Measurements from ENCODE around the gene PCK1.
A peak's percentile ranks its signal among the peaks of the same experiment; 100 is the strongest.
"Not testable (repeated sequence)": the region's sequence is repeated elsewhere in the genome, so short reads cannot be mapped to it uniquely, and the experiment has no call there.

Gene PCK1

DNA sequence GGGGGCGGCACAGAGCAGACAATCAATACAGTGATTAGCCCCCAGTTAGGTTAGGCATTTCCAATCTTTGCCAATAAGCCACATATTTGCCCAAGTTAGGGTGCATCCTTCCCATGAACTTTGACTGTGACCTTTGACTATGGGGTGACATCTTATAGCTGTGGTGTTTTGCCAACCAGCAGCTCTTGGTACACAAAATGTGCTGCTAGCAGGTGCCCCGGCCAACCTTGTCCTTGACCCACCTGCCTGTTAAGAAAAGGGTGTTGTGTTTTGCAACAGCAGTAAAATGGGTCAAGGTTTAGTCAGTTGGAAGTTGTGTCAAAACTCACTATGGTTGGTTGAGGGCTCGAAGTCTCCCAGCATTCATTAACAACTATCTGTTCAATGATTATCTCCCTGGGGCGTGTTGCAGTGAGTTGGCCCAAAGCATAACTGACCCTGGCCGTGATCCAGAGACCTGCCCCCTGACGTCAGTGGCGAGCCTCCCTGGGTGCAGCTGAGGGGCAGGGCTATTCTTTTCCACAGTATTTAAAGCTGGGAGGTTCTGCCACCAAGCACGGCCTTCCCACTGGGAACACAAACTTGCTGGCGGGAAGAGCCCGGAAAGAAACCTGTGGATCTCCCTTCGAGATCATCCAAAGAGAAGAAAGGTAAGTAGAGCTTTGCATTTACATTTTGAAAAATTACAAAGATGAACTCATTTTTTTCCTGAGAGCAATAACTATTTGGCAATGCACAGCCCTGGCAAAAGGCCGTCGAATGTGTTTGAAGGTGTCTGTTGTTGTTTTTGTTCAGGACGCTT lies at the start of gene PCK1:
PCK1 (plus strand) TSS at position 557 of the 802 bp plus-strand sequence. CDS start 302 bp downstream, outside the sequence.
- H3K27me3 Mint-ChIP-seq, result peaks cover 15% of the 10 kb centered on the region
- no peaks in the 10 kb centered on the region for H3K36me3 Mint-ChIP-seq (ENCODE audit: low read depth)
- no peak for DNase-seq
- no peaks in the 10 kb centered on the region for H3K4me1 Mint-ChIP-seq
- no peak within 1 kb of the TSS for H3K4me3 Mint-ChIP-seq
- no peak within 1 kb of the TSS for H3K27ac Mint-ChIP-seq
- no peak for ATAC-seq
- H3K9me3 Mint-ChIP-seq, result no peaks in the 10 kb centered on the region

- peaks cover 15% of the 10 kb centered on the region for H3K27me3 Mint-ChIP-seq
- not testable (repeated sequence) for H3K4me1 Mint-ChIP-seq; ATAC-seq; H3K27ac Mint-ChIP-seq; H3K4me3 Mint-ChIP-seq; H3K36me3 Mint-ChIP-seq (ENCODE audit: low read depth); DNase-seq; H3K9me3 Mint-ChIP-seq
These were observed 49.2 kb upstream of the PCK1 start for GRCh38 chr20:57511709-57512108.

GRCh38 chr20:57512432-57512831 lies 48.5 kb upstream of the PCK1 start:
- no peak for DNase-seq
- no peaks in the 10 kb centered on the region for H3K36me3 Mint-ChIP-seq (ENCODE audit: low read depth)
- H3K27me3 Mint-ChIP-seq, result peaks cover 15% of the 10 kb centered on the region
- no peak overlapping the region for H3K27ac Mint-ChIP-seq
- no peak overlapping the region for H3K4me3 Mint-ChIP-seq
- no peaks in the 10 kb centered on the region for H3K9me3 Mint-ChIP-seq
- no peaks in the 10 kb centered on the region for H3K4me1 Mint-ChIP-seq
- ATAC-seq, result no peak

DNA sequence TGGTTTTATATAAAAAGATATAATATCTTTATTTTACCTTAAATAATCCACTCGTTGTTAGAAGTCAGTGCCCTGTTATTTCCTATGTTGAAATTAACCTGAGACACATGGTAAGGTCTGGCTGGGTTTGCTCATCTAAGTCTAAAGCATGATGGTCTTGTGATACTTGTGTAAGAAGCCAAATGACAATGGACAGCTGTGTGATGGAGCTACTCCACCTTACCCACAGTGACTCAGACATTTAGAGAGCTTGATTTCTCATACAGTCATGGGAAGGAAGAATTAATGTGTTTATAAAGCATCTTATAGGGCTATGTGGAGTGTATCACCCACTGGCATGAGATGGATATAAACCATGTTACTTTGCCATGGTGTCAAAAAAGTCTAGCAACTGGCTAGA lies 47.7 kb upstream of the PCK1 start:
- H3K4me3 Mint-ChIP-seq, result no peak overlapping the region
- H3K27ac Mint-ChIP-seq, result no peak overlapping the region
- no peaks in the 10 kb centered on the region for H3K4me1 Mint-ChIP-seq
- no peaks in the 10 kb centered on the region for H3K9me3 Mint-ChIP-seq
- no peaks in the 10 kb centered on the region for H3K36me3 Mint-ChIP-seq (ENCODE audit: low read depth)
- ATAC-seq, result no peak
- peaks cover 13% of the 10 kb centered on the region for H3K27me3 Mint-ChIP-seq
- no peak for DNase-seq

DNA sequence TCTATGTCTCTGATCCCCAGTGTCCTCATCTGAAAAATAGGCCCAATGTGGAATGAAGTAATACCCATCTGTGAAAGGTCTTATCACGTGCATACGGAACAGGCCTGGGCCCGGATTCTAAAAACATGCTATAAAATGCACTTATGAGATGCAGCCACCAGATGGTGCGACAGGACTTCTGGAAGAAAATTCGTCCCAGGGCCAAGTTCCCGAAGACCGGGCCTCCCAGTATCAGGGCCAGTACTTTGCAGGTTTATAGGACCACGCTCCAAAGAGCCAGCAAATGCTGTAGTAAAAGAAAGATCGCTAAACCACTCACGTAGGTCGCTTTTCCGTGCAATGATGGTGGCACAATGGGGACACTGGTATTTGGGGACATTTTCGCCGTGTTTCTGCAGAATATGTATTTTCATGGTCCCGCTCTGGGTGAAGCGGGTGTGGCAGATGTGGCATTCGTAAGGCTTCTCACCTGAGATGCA lies 46.6 kb upstream of the PCK1 start:
- no peaks in the 10 kb centered on the region for H3K36me3 Mint-ChIP-seq (ENCODE audit: low read depth)
- no peak overlapping the region for H3K4me3 Mint-ChIP-seq
- ATAC-seq, result no peak
- H3K27me3 Mint-ChIP-seq, result peaks cover 7% of the 10 kb centered on the region
- H3K4me1 Mint-ChIP-seq, result no peaks in the 10 kb centered on the region
- H3K9me3 Mint-ChIP-seq, result no peaks in the 10 kb centered on the region
- peak; percentile 29 for DNase-seq
- H3K27ac Mint-ChIP-seq, result no peak overlapping the region

DNA sequence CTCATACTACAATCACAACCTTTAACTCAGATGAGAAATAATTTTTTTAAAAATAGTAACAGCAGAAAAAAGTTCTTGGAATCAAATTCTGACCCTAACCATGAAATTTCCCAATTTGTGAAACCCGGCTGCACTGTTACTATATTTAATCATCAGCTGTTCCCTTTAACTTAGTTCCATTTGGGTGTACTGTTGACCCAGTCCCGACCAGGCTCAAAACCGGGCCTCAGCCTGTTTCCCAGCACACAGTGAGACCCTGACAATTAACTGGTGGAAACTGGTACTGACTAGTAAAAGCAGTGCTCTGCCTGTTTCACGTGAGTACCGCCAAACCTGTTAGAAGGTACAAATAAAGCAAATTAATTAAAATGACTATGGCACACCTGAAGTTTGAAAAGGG lies 43.0 kb upstream of the PCK1 start:
- H3K9me3 Mint-ChIP-seq, result no peaks in the 10 kb centered on the region
- no peak for ATAC-seq
- no peak overlapping the region for H3K4me3 Mint-ChIP-seq
- no peak overlapping the region for H3K27ac Mint-ChIP-seq
- H3K36me3 Mint-ChIP-seq (ENCODE audit: low read depth), result no peaks in the 10 kb centered on the region
- H3K4me1 Mint-ChIP-seq, result peaks cover 2% of the 10 kb centered on the region
- peaks cover 4% of the 10 kb centered on the region for H3K27me3 Mint-ChIP-seq
- no peak for DNase-seq

DNA sequence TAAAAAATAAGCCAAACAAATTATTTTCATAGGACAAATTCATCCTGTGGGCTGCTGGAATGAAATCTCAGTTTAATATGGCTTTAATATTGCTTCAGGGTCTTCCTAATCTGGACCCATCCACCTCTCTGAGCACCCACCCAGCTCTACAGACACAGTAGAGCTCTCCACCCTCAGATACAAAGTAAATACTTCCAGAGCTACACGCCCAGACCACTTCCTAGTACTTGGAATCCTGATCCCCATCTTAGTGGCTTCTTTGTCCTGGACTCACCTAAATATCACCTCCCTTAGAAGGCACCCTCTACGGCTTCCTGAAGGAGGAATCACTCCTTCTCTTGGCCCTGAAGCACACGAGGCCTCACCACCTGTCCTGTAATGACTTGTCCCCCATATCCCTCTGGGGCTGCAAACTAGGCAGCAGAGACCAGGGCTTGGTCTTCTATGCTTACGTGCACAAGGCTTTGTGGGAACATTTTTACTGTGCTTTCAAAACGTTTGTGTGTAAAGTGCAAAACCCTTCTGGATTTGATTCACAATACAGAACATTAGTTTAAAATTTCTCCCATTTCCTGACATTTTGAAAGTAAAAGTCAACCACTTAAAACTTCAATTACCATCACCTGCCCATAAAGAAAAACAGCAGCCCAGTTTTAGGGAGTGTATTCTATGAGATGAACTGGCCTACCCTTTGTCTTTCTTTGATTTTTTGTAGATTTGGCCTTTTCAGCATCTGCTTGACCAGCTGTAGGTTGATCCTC lies 38.4 kb upstream of the PCK1 start:
- ATAC-seq, result no peak
- Mint-ChIP-seq H3K27me3 (no peaks in the 10 kb centered on the region), H3K4me3 (no peak overlapping the region), H3K27ac (no peak overlapping the region), H3K4me1 (peaks cover 5% of the 10 kb centered on the region), H3K36me3 (ENCODE audit: low read depth) (no peaks in the 10 kb centered on the region), H3K9me3 (no peaks in the 10 kb centered on the region)
- no peak for DNase-seq

GRCh38 chr20:57523782-57524181 lies 37.1 kb upstream of the PCK1 start:
- ATAC-seq (no peak), DNase-seq (no peak)
- H3K4me1 Mint-ChIP-seq, result peaks cover 5% of the 10 kb centered on the region
- H3K36me3 Mint-ChIP-seq (ENCODE audit: low read depth), result no peaks in the 10 kb centered on the region
- H3K27me3 Mint-ChIP-seq, result no peaks in the 10 kb centered on the region
- no peaks in the 10 kb centered on the region for H3K9me3 Mint-ChIP-seq
- H3K27ac Mint-ChIP-seq, result no peak overlapping the region
- no peak overlapping the region for H3K4me3 Mint-ChIP-seq

- Mint-ChIP-seq H3K36me3 (ENCODE audit: low read depth) (no peaks in the 10 kb centered on the region), H3K27me3 (no peaks in the 10 kb centered on the region), H3K27ac (no peak within 1 kb of the TSS), H3K4me3 (no peak within 1 kb of the TSS), H3K4me1 (peaks cover 5% of the 10 kb centered on the region), H3K9me3 (no peaks in the 10 kb centered on the region)
- no peak for ATAC-seq
- no peak for DNase-seq
These were observed 36.3 kb upstream of the PCK1 start, which contains the start of gene CTCFL for GRCh38 chr20:57524511-57525176. CTCFL (minus strand) TSS chr20:57525140; CDS start chr20:57524205, 935 bp downstream.

GRCh38 chr20:57525328-57526086 lies 35.4 kb upstream of the PCK1 start:
- peaks cover 5% of the 10 kb centered on the region for H3K4me1 Mint-ChIP-seq
- ATAC-seq (no peak), DNase-seq (no peak)
- H3K4me3 Mint-ChIP-seq, result no peak overlapping the region
- no peaks in the 10 kb centered on the region for H3K9me3 Mint-ChIP-seq
- H3K27me3 Mint-ChIP-seq, result peaks cover 2% of the 10 kb centered on the region
- no peak overlapping the region for H3K27ac Mint-ChIP-seq
- no peaks in the 10 kb centered on the region for H3K36me3 Mint-ChIP-seq (ENCODE audit: low read depth)

- H3K27ac Mint-ChIP-seq, result no peak overlapping the region
- no peak overlapping the region for H3K4me3 Mint-ChIP-seq
- no peaks in the 10 kb centered on the region for H3K9me3 Mint-ChIP-seq
- H3K36me3 Mint-ChIP-seq (ENCODE audit: low read depth), result no peaks in the 10 kb centered on the region
- DNase-seq (peak; percentile 67), ATAC-seq (no peak)
- peaks cover 2% of the 10 kb centered on the region for H3K27me3 Mint-ChIP-seq
- peaks cover 5% of the 10 kb centered on the region for H3K4me1 Mint-ChIP-seq
These were observed 34.6 kb upstream of the PCK1 start for GRCh38 chr20:57526087-57526884.

- H3K4me1 Mint-ChIP-seq, result peaks cover 5% of the 10 kb centered on the region
- no peak overlapping the region for H3K27ac Mint-ChIP-seq
These were observed 33.9 kb upstream of the PCK1 start for GRCh38 chr20:57526885-57527460.

DNA sequence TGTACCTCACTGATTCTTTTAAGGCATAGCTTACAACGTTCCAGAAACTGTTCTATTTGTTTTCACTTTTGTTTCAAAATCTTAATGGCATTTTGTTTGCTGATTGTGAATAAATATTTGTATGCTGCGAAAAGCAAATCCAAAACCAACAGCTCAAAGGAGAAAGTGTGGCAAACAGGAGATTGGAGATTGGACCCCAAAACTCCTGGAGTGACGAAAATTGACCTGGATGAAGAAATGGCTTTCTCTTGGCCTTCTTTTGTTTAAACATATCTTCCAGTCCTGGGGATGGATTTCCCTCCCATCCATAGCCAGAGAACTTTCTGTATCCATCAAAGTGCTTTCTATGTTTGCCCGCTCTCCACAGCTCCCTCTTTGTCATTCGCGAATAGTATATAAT lies 33.2 kb upstream of the PCK1 start:
- peaks cover 5% of the 10 kb centered on the region for H3K4me1 Mint-ChIP-seq
- no peaks in the 10 kb centered on the region for H3K36me3 Mint-ChIP-seq (ENCODE audit: low read depth)
- DNase-seq, result no peak
- no peaks in the 10 kb centered on the region for H3K9me3 Mint-ChIP-seq
- no peak for ATAC-seq
- H3K27ac Mint-ChIP-seq, result no peak overlapping the region
- H3K4me3 Mint-ChIP-seq, result no peak overlapping the region
- peaks cover 2% of the 10 kb centered on the region for H3K27me3 Mint-ChIP-seq

More at GRCh38 chr20:57526885-57527460, 33.9 kb upstream of the PCK1 start:
- Mint-ChIP-seq H3K36me3 (ENCODE audit: low read depth) (no peaks in the 10 kb centered on the region), H3K9me3 (no peaks in the 10 kb centered on the region), H3K4me3 (no peak overlapping the region), H3K27me3 (peaks cover 2% of the 10 kb centered on the region)
- no peak for ATAC-seq
- DNase-seq, result no peak
